Gastrocnemius medialis (tissue), 4 donors: ENCODE results near the gene ZNF683. TPM values are rescaled to one million over a fixed set of nuclear protein-coding genes. Genes with fewer than 3 reads are reported as not detected.
A peak's percentile ranks its signal among the peaks of the same experiment; 100 is the strongest.
"Not testable (repeated sequence)": the region's sequence is repeated elsewhere in the genome, so short reads cannot be mapped to it uniquely, and the experiment has no call there.

ENCODE experiments used
- ATAC-seq, 2 donors: fragments of 150-250 bp; one replicate each; pipeline ENCODE4 v1.9.1; 2016
- DNase-seq, 2 donors: peaks; one replicate each; pipeline ENCODE4 v3.0.0-alpha.2; 2019
- H3K27ac ChIP-seq, 4 donors: fragments of 200-600 bp; sonication (generic); 1 replicate in 1 of 4; 2 replicates in 3 of 4; pipeline ENCODE4 v1.5.1; 2016 to 2018; ENCODE audit warnings: mild to moderate bottlenecking in 2 of 4, moderate library complexity in 1 of 4
- H3K27me3 ChIP-seq, 3 donors: fragments of 200-600 bp; sonication (generic) in 2 of 3; 1 replicate in 1 of 3; 2 replicates in 2 of 3; pipeline versions ENCODE4 v1.5.1 to v1.6.0; 2016 to 2019; ENCODE audit warnings: mild to moderate bottlenecking in 1 of 3, moderate library complexity in 1 of 3
- H3K36me3 ChIP-seq, 2 donors: fragments of 200-600 bp; sonication (generic) in 1 of 2; one replicate each; pipeline ENCODE4 v1.5.1; 2017 to 2018
- H3K4me1 ChIP-seq, 2 donors: fragments of 200-600 bp; sonication (generic) in 1 of 2; one replicate each; pipeline ENCODE4 v1.5.1; 2016 to 2017; ENCODE audit warnings: mild to moderate bottlenecking in 2 of 2
- H3K4me3 ChIP-seq, 4 donors: fragments of 200-600 bp; sonication (generic) in 3 of 4; 1 replicate in 1 of 4; 2 replicates in 3 of 4; pipeline ENCODE4 v1.5.1; 2016 to 2019; ENCODE audit warnings: mild to moderate bottlenecking in 2 of 4
- H3K9me3 ChIP-seq, 3 donors: fragments of 200-600 bp; sonication (generic) in 2 of 3; 1 replicate in 1 of 3; 2 replicates in 2 of 3; pipeline ENCODE4 v1.5.1; 2016 to 2019
- CTCF ChIP-seq, 5 experiments: fragments of 450-650 bp in 3 of 5; fragments of 200-600 bp in 2 of 5; sonication (generic) in 2 of 5; IDR thresholded peaks in 4 of 5; conservative IDR thresholded peaks in 1 of 5; 1 replicate in 4 of 5; 2 replicates in 1 of 5; pipeline ENCODE4 v1.5.1; 2016 to 2019; ENCODE audit warnings: antibody characterized with exemption in 5 of 5, mild to moderate bottlenecking in 3 of 5, moderate library complexity in 3 of 5
- POLR2A ChIP-seq, 2 donors: fragments of 450-650 bp; IDR thresholded peaks; one replicate each; pipeline ENCODE4 v1.6.1; 2017; ENCODE audit warnings: antibody characterized with exemption in 2 of 2, mild to moderate bottlenecking in 2 of 2, moderate library complexity in 2 of 2
- in situ Hi-C, 4 donors: fragments of 200-750 bp; cut with MboI; loops; one replicate each; pipeline versions ENCODE4 v1.15.0 to v1.8.0; 2017; ENCODE audit warnings: low sequenced_read_pairs in 4 of 4
- intact Hi-C: fragments of 100-400 bp; cut with DNase I; formaldehyde crosslinking; loops from one replicate; pipeline ENCODE4 v1.15.1; 2023; ENCODE audit warnings: low total_unique reads
- total RNA-seq, 4 donors: library from RNA; depleted of rRNA; stranded (reverse); fragments of >200 nt; gene quantifications; one replicate each; pipeline versions ENCODE4 v1.1.0 to v1.2.3, GENCODE V29; 2016

The ZNF683 gene
- not detected for total RNA-seq

DNA sequence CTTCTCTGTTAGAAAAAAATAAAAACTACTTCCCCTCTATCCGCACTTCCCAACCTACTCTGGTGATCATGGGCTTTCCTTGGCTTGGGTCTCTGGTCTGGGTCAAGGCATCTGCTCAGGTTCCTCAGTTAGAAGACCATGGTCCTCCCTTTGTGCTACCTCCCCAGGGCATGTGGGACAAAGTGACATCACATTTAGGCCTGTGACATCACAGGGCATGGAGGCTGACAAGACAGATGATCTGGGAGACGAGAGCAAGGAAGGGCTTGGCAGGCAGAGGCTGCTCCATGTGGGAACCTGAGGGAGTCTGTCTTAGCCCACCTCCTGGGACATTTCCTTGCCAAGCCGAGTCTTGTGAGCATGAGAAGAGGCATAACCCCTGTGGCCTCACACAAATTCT lies at the start of gene ZNF683:
TSS of gene ZNF683 (minus strand) at position 140 of the 400 bp plus-strand sequence. CDS start 4,179 bp downstream, outside the sequence.
- H3K4me3 ChIP-seq, H3K27ac ChIP-seq, H3K9me3 ChIP-seq, intact Hi-C loops, ATAC-seq, H3K27me3 ChIP-seq, DNase-seq, H3K36me3 ChIP-seq, H3K4me1 ChIP-seq, in situ Hi-C loops: not testable (repeated sequence)

- Histone ChIP-seq H3K27me3 (peaks cover 4 to 10% (median 9%) of the 10 kb centered on the region in 3 donors), H3K4me3 (no peak overlapping the region), H3K4me1 (no peaks in the 10 kb centered on the region), H3K27ac (no peak overlapping the region), H3K9me3 (no peaks in the 10 kb centered on the region), H3K36me3 (no peaks in the 10 kb centered on the region)
- in situ Hi-C loops: no loop called here
- ATAC-seq: no peak
- no peak for DNase-seq
- TF ChIP-seq POLR2A (IDR thresholded peaks at IDR 0.05): no peak
- no peak for TF ChIP-seq CTCF (IDR thresholded peaks at IDR 0.05 in 4 of 5, conservative IDR thresholded peaks at IDR 0.05 in 1 of 5)
- intact Hi-C loops: no loop called here
These were observed 46.9 kb upstream of the ZNF683 start for GRCh38 chr1:26419494-26419893.

DNA sequence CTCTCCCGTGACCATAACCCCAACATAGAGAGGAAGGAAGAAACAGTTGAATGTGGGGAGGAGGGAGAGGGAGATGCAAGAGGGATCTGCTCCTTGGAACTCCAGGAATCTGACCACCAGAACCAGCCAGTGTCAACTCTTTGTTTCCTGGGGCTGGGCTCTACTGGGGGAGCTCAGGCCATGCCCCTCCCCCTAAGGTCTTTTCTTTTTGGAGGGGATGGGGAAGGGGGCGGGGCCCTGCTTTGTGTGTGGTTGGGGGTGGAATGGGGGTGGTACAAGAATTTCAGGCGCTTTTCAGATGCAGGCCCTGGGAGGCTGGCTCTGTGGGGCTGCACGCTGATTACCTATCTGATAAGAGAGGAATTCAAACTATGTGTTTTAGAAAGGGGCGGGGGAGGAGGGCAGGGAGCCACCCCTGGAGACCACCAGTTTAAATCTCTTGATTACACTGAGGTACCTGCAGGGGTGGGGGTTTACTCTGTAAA lies 46.4 kb upstream of the ZNF683 start:
- ATAC-seq (no peak), DNase-seq (no peak)
- in situ Hi-C loops (no loop called here), intact Hi-C loops (no loop called here)
- TF ChIP-seq POLR2A (IDR thresholded peaks at IDR 0.05) (no peak), CTCF (IDR thresholded peaks at IDR 0.05 in 4 of 5, conservative IDR thresholded peaks at IDR 0.05 in 1 of 5) (no peak)
- Histone ChIP-seq H3K27me3 (peaks cover 0 to 16% (median 14%) of the 10 kb centered on the region in 3 donors), H3K36me3 (no peaks in the 10 kb centered on the region), H3K4me3 (no peak overlapping the region), H3K4me1 (no peaks in the 10 kb centered on the region), H3K27ac (no peak overlapping the region), H3K9me3 (no peaks in the 10 kb centered on the region)

GRCh38 chr1:26417111-26417759 lies 44.7 kb upstream of the ZNF683 start:
- in situ Hi-C loops: no loop called here
- Histone ChIP-seq H3K4me3 (no peak overlapping the region), H3K4me1 (no peaks in the 10 kb centered on the region), H3K27me3 (peaks cover 13 to 31% (median 28%) of the 10 kb centered on the region in 3 donors), H3K27ac (no peak overlapping the region), H3K36me3 (no peaks in the 10 kb centered on the region), H3K9me3 (no peaks in the 10 kb centered on the region)
- TF ChIP-seq POLR2A (IDR thresholded peaks at IDR 0.05) (no peak), CTCF (IDR thresholded peaks at IDR 0.05 in 4 of 5, conservative IDR thresholded peaks at IDR 0.05 in 1 of 5) (peak in 4 of 5 experiments; percentile 20 to 82 (median 66))
- intact Hi-C loops: no loop called here
- ATAC-seq: peak in 1 of 2 donors; percentile 77
- peak; percentile 10 to 39 for DNase-seq

- no peak for ATAC-seq
- in situ Hi-C loops (no loop called here), intact Hi-C loops (no loop called here)
- H3K9me3 ChIP-seq: no peaks in the 10 kb centered on the region
- H3K36me3 ChIP-seq: no peaks in the 10 kb centered on the region
- no peak for DNase-seq
- no peak overlapping the region for H3K27ac ChIP-seq
- H3K27me3 ChIP-seq: peaks cover 44 to 59% (median 57%) of the 10 kb centered on the region in 3 donors
- no peak for TF ChIP-seq CTCF (IDR thresholded peaks at IDR 0.05 in 4 of 5, conservative IDR thresholded peaks at IDR 0.05 in 1 of 5)
- no peak for TF ChIP-seq POLR2A (IDR thresholded peaks at IDR 0.05)
- H3K4me3 ChIP-seq: no peak overlapping the region
- H3K4me1 ChIP-seq: no peaks in the 10 kb centered on the region
These were observed 40.5 kb upstream of the ZNF683 start for GRCh38 chr1:26413031-26413430.
